Urothelium cell line (cell line): ENCODE measurements around the gene SAMHD1.
"Not testable (repeated sequence)": the region's sequence is repeated elsewhere in the genome, so short reads cannot be mapped to it uniquely, and the experiment has no call there.

Source experiments
- DNase-seq: peaks from one replicate; pipeline ENCODE4 v3.0.0; 2011; ENCODE audit warnings: low spot score, mixed read lengths
- FAIRE-seq: peaks from 2 replicates; lab custom pipeline; 2011; peaks lifted over from hg19 to GRCh38; lab: Jason Lieb, UNC

SAMHD1 gene

DNA sequence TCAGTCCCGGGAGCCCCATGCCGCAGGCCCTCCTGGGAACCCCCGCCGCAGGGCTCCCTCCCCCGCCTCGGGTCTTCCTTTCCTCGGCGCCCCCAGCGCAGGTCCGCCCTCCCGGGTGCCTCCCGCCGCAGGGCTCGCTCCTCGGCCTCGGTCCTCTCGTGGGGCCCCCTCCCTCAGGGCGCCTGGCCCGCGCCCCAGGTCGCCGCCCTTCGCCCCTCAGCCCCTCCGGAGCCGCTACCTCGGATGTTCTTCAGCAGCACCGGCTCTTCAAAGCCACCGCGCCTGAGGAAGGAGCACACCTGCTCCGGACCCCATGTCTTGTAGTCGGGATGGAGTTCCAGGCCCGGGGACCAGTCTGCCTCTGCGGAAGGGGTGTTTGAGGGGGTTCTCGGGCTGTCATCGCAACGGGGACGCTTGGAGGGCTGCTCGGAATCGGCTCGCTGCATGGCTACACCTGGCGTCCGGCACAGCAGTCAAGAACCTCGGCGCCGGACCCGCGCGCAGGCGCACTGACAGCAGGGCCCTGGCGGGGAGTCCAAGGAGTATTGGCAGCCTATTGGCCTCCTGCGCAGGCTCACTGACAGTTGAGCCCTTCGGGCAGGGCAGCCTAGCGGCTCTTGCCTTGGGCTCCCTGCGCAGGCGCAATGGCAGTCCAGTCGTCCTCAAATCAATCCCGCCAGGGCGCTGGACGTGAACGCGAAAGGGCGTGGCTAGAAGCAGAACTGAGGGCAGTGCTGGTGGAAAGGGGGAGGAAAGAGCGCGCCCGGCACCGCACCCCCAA lies at the start of gene SAMHD1:
TSS of gene SAMHD1 (minus strand) at position 511 of the 781 bp plus-strand sequence. CDS start at position 446, 65 bp downstream.
- DNase-seq (peak; percentile 100), FAIRE-seq (peak; percentile 17)

DNA sequence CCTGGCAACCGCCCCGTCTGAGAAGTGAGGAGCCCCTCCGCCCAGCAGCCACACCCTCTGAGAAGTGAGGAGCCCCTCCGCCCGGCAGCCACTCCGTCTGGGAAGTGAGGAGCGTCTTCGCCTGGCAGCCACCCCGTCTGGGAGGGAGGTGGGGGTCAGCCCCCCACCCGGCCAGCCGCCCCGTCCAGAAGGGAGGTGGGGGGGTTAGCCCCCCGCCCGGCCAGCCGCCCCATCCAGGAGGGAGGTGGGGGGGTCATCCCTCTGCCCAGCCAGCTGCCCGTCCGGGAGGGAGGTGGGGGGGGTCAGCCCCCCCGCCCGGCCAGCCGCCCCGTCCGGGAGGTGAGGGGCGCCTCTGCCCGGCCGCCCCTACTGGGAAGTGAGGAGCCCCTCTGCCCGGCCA lies 48.7 kb upstream of the SAMHD1 start:
- FAIRE-seq, DNase-seq: not testable (repeated sequence)

DNA sequence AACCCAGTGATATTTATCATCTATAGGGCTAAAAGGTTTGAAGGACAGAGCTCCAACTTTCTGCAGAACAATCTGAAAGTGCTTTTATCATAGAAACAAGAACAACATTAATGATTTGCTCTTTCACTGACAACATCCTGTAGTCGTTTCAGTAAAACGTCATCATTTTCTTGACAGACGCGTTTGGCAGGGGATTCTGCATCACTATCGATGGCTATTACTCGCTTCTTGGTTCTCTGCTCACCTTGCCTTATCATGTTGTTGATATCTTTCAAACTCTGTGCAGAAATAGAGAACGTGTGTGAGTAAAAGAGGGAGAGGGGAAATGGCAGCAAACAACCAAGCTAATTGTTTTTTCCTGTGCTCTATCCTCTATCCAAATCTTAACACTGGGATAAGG lies 47.1 kb upstream of the SAMHD1 start:
- FAIRE-seq (no peak), DNase-seq (no peak)

DNA sequence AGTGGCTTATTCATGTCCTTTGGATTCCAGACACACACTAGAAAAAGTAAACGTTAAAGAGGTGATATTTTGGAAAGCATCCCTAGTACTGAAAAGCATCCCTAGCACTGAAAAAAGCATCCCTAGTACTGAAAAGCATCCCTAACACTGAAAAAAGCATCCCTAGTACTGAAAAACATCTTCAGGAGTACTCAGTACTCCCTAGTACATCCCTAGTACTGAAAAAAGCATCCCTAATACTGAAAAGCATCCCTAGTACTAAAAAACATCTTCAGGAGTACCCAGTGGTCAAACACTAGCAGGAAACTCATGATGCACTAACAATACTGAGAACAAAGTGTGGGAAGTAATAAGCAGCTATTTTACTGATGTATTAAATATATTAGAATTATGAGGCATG lies 45.6 kb upstream of the SAMHD1 start:
- no peak for DNase-seq
- FAIRE-seq, result no peak

DNA sequence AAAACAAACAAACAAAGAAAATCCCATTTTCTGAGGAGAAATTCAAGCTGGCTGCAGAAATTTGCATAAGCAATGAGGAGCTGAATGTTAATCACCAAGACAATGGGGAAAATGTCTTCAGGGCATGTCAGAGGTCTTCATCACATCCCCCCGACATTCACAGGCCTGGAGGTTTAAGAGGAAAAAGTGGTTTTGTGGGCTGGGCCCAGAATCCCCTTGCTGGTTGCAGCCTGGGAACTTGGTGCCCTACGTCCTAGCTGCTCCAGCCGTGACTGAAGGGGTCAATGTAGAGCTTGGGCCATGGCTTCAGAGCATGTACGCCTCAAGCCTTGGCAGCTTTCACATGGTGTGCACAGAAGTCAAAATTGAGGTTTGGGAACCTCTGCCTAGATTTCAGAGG lies 42.7 kb upstream of the SAMHD1 start:
- DNase-seq, FAIRE-seq: not testable (repeated sequence)

DNA sequence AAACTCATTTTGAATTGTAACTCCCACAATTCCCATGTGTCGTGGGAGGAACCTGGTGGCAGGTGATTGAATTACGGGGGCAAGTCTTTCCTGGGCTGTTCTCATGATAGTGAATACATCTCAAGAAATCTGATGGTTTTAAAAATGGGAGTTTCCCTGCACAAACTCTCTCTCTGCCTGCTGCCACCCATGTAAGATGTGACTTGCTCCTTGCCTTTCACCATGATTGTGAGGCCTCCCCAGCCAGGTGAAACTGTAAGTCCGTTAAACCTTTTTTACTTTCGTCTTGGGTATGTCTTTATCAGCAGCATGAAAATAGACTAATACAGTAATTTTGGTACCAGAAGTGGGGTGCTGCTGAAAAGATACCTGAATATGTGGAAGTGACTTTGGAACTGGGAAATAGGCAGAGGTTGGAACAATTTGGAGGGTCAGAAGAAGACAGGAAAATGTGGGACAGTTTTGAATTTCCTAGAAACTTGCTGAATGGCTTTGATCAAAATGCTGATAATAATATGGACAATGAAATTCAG lies 41.4 kb upstream of the SAMHD1 start:
- DNase-seq (no peak), FAIRE-seq (no peak)

DNA sequence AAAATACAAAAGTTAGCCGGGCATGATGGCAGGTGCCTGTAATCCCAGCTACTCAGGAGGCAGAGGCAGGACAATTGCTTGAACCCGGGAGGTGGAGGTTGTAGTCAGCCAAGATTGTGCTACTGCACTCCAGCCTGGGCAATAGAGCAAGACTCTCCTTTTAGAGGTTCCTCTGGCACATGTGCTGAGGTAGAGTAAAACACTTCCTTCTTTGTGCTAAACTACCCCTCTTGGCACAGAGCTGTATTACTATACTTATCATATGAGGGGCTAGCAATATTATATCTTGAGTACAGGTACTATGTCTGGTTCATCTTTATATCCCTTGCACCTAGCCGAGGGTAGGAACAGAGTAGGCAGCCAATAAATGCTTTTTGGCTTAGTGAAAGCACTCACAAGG lies 40.2 kb upstream of the SAMHD1 start:
- FAIRE-seq (no peak), DNase-seq (no peak)

DNA sequence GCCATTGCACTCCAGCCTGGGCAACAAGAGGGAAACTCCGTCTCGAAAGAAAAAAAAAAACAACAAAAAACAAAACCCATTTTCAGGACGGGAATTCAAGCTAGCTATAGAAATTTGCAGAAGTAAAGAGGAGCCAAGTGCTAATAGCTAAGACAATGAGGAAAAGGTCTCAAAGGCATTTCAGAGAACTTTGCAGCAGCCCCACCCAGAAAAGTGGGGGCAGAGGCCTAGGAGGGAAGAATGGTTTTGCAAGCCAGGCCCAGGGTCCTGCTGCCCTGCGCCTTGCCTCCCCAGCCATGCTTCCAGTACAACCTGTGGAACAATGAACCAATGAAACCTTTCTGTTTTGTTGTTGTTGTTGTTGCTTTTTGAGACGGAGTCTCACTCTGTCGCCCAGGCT lies 38.3 kb upstream of the SAMHD1 start:
- DNase-seq (no peak), FAIRE-seq (no peak)

DNA sequence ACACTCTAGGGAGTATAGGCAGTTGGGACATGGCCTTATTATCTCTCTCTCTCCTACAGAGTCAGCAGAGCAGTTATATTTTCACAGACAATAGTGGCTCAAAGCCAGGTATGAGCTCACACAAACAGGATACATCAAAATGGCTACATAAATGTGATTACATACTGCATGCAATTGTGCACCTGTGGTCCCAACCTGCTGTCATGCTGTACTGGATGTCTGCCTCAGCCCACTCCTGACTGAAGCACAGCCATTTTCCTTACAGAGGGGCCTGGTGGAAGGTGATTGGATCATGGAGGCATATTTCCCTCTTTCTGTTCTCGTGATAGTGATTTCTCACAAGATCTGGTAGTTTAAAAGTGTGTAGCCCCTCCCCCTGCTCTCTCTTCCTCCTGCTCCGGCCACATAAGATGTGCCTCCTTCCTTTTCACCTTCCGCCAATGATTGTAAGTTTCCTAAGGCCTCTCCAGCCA lies 37.0 kb upstream of the SAMHD1 start:
- DNase-seq (no peak), FAIRE-seq (peak; percentile 9)

DNA sequence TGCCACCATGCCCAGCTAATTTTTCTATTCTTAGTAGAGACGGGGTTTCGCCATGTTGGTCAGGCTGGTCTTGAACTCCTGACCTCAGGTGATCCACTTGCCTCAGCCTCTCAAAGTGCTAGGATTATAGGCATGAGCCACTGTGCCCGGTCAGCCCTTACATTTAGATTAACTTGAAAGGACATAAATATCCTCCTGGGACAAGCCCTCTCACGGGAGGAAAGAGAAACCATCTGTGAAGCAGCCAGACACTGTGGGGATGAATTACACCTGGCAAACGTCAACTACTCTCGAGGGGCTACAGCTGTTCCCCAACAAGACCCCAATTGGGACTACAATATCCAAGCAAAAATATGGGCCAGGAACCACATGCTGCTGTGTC lies 32.7 kb upstream of the SAMHD1 start:
- DNase-seq (no peak), FAIRE-seq (no peak)

DNA sequence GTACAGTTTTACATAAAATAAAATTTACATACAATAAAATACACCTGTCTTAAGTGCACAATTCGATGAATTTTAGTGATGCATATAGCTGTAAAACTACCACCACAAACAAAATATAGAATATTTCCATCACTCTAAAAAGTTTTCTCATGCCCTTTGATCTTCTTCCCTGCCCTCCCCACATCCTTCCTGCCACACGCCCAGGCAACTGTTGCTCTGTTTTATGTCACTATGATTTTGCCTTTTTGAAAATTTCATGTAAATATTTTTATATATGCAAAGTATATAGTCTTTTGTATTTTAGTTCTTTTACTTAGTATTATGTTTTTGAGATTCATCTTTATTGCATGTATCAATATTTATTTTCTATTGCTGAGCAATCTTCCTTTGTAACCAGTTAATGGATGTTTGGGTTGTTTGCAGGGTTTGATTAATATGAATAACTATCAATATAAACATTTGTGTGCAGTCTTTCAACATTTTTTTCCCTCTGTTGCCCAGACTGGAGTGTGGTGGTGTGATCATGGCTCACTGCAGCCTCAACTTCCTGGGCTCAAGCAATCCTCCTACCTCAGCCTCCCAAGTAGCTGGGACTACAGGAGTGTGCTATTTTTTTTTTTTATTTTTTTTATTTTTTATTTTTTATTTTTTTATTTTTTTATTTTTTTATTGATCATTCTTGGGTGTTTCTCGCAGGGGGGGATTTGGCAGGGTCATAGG lies 23.8 kb upstream of the SAMHD1 start:
- DNase-seq (no peak), FAIRE-seq (no peak)

DNA sequence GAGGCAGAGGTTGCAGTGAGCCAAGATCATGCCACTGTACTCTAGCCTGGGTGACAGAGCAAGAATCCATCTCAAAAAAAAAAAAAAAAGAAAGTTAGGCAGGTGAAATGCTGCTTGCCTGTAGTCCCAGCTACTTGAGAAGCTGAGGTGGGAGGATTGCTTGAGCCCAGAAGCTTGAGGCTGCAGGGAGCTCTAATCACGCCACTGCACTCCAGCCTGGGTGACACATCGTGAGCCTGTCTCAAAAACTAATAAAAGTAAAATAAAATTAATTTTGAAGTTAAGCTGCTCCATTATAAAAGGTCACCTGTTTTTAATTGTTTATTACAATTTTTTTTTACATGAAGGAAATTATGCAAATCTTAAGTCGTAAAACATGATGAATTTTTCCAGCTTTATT lies 23.2 kb upstream of the SAMHD1 start:
- FAIRE-seq, result no peak

DNA sequence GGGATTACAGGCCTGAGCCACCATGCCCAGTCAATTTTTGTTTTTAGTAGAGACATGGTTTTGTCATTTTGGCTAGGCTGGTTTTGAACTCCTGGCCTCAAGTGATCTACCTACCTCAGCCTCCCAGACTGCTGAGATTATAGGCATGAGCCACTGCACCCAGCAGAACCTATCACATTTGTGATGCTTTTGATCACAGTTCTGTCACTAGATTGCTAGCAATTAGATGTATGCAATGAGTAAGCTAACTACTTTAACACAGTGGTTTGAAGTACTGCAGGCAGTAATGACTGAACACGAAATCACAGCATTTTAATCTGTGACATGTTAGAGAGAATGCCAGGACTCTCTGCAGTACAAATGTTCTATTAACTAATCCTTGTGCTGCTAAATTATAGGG lies 19.6 kb upstream of the SAMHD1 start:
- FAIRE-seq, result no peak

More for the DNA sequence above, 23.2 kb upstream of the SAMHD1 start:
- no peak for DNase-seq

DNA sequence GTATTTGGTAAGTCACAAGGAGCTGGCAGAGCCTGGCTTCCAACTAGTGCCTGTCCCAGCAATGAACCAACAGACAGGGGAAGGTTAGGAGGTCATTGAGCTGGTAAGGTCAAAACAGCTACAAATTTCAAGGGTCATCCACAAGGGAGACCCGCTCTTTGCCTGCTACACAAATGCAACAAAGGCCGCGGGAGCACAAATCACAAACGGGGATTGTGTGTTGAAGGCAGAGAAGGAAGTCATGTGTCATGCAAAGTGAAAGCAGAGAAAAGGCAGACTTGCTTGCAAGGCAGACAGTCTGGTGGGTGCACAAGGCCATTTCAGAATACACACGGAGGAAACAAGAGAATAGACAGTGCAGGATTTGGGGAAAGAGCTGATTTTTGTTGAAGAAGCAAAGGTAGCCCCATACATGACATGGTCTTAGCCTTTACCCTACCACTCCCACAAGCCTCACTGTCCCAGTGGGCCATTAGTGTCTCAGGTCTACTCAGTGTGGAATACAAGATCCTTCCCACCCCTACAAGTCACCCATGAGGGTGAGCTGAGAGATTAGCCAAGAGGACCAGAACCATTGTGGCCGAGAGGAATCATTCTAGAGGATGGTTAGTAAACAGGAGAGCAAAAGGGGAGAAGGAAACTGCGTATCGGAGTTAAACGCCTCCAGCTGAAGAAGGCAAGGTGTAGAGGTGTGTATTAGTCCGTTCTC lies 18.1 kb upstream of the SAMHD1 start:
- DNase-seq (no peak), FAIRE-seq (no peak)

More for the DNA sequence above, 19.6 kb upstream of the SAMHD1 start:
- DNase-seq, result no peak

DNA sequence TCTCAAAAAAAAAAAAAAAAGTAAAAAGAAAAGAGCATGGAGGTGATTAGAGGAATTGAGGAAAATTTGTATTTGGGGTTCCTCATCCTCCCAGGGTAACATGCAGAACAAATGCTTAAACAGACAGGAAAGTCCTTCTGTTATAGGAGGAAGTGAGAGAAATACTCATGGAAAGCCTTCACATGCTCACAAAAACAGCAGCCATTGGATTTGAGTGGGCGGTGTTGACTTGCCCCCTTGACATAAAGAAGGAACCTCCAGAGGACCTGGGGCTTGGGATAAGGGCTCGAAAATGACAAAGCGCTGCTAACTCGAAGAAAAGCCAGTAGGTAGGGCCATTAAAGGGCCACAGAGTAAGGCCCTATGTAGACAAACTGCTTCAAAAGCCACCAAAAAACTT lies 17.5 kb upstream of the SAMHD1 start:
- FAIRE-seq (no peak), DNase-seq (no peak)

DNA sequence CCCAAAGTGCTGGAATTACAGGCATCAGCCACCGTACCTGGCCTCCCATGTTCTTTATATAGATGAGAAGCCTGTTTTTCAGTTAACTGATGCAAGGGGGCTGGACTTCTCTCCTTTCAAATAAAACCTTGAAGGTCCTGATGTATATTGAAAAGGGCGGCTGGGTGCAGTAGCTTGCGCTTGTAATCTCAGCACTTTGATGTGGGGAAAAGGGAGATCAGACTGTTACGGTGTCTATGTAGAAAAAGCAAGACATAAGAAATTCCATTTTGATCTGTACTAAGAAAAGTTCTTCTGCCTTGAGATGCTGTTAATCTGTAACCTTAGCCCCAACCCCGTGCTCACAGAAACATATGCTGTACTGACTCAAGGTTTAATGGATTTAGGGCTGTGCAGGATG lies 16.1 kb upstream of the SAMHD1 start:
- FAIRE-seq (no peak), DNase-seq (no peak)

DNA sequence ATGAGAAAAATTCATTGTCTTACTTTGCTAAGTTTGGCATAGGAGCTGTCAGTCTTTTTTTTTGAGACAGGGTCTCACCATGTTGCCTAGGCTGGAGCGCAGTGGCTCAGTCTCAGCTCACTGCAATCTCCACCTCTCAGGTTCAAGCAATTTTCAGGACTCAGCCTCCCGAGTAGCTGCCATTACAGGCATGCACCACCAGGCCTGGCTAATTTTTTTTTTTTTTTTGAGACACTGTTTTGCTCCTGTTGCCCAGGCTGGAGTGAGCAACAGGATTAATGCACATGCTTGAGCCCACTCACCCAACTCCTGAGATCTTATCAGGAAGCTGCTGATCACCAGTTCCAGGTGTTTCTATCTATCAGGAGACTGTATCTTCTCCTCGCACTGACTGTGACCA lies 15.5 kb upstream of the SAMHD1 start:
- DNase-seq, FAIRE-seq: not testable (repeated sequence)

DNA sequence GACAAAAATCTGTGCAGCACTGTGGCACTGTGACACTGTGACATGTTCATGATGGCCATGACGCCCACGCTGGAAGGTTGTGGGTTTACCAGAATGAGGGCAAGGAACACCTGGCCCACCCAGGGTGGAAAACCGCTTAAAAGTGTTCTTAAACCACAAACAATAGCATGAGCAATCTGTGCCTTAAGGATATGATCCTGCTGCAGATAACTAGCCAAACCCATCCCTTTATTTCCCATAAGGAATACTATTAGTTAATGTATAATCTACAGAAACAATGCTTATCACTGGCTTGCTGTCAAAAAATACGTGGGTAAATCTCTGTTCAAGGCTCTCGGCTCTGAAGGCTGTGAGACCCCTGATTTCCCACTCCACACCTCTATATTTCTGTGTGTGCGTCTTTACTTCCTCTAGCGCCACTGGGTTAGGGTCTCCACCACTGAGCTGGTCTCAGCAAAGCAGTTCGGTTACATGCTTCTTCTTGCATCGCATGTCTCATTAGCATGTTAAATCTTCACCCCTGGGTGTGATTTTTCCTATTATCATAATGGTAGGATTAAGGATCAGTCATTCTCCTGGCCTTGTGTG lies 10.9 kb upstream of the SAMHD1 start:
- DNase-seq, FAIRE-seq: not testable (repeated sequence)

DNA sequence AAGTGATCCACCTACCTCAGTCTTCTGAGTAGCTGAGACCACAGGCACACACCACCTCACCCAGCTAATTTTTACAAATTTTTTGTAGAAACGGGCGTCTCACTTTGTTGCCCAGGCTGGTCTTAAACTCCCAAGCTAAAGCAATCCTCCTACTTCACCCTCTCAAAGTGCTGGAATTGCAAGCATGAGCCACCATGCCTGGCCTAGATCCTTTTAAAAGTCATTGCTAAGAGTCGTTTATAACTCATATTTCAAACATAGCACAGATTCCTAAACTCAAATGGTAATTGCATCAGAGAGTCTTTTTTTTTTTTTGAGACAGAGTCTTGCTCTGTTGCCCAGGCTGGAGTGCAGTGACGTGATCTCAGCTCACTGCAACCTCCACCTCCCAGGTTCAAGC lies 7.7 kb upstream of the SAMHD1 start:
- FAIRE-seq, result no peak

DNA sequence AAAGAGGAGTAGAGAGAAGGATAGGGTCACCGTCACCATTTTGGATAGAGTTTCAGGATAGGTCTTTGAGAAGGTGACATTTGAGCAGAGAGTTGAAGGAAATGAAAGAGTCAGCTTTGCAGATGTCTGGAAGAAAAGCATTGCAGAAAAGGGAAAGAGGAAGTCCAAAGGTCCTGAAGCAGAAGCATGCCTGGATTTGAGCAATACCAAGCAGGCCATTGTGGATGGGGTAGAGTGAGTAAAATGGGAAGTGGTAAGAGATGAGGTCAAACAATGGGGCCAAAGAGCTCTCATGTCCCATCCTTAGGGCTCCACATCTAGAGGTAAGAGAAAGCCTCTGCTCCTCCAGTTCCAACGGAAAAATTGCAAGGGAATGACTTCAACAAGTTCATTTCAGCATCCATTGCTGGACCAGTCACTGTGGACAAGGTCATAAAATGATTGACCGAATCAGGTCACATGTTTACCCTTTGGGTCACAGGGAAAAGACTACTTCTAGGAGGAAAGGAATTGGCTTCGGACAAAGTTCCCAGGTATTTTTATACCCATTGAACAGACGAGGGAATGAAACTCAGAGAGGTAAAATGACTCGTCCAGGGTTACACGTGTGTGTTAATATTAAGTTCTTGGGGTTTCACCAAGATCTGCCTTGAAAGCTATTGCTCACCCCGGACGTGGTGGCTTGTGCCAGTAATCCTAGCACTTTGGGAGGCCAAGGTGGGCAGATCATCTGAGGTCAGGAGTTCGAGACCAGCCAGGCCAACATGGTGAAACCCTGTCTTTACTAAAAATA lies 6.6 kb upstream of the SAMHD1 start:
- DNase-seq, result no peak
- FAIRE-seq, result no peak

More for the DNA sequence above, 7.7 kb upstream of the SAMHD1 start:
- DNase-seq, result no peak
